Measurements from ENCODE around the gene STX12. TPM values are rescaled to one million over a fixed set of nuclear protein-coding genes. Genes with fewer than 3 reads are reported as not detected.
"Not testable (repeated sequence)": the region's sequence is repeated elsewhere in the genome, so short reads cannot be mapped to it uniquely, and the experiment has no call there.

STX12 gene
- total RNA-seq, 2 donors from 2014 or later, result 24.6 to 31.6 TPM

GRCh38 chr1:27811741-27812500 lies 38.9 kb downstream of the STX12 start:
- H3K36me3 ChIP-seq, result peaks cover 36% of the 10 kb centered on the region
- TF ChIP-seq, protein P1, sequence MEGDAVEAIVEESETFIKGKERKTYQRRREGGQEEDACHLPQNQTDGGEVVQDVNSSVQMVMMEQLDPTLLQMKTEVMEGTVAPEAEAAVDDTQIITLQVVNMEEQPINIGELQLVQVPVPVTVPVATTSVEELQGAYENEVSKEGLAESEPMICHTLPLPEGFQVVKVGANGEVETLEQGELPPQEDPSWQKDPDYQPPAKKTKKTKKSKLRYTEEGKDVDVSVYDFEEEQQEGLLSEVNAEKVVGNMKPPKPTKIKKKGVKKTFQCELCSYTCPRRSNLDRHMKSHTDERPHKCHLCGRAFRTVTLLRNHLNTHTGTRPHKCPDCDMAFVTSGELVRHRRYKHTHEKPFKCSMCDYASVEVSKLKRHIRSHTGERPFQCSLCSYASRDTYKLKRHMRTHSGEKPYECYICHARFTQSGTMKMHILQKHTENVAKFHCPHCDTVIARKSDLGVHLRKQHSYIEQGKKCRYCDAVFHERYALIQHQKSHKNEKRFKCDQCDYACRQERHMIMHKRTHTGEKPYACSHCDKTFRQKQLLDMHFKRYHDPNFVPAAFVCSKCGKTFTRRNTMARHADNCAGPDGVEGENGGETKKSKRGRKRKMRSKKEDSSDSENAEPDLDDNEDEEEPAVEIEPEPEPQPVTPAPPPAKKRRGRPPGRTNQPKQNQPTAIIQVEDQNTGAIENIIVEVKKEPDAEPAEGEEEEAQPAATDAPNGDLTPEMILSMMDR (IDR thresholded peaks at IDR 0.05), result no peak

DNA sequence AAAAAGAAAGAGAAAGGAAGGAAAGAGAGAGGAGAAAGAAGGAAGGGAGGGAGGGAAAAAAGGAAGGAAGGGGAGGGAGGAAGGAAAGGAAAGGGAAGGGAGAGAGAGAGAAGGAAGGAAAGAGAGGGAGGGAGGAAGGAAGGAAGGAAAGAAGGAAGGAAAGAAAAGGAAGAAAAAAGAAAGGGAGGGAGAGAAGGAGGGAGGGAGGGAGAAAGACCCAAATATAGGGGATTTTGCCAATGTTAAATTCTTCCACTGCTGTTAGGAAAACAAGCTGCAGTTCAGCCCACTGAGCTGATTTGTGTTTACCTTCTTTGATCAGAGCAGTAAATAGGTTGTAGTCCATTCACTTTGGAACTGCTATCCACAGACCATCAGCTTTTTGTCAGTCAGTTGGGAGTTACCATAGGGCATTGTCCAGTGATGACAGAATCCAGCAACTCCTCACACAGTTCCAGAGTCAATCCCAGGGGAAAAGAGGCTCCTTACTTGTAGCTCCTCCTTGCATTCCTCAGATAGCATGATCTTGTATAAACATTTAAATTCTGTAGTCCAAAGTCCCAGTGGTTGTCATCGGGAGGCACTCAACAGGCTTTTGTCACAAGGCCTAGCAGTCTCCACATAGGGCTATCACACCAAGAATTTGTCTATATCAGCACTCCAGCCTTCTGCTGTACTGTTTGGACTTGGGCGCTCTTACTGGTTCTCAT lies 44.1 kb downstream of the STX12 start:
- Histone ChIP-seq H3K9me3 (no peaks in the 10 kb centered on the region), H3K27me3 (no peaks in the 10 kb centered on the region), H3K4me3 (no peak overlapping the region), H3K4me1 (peaks cover 0 to 11% of the 10 kb centered on the region in 2 donors), H3K36me3 (peaks cover 79% of the 10 kb centered on the region), H3K27ac (peak overlapping the region; percentile 26 to 36)
- no peak for DNase-seq (ENCODE audit: low spot score)
- TF ChIP-seq, protein P1 (IDR thresholded peaks at IDR 0.05), result no peak

More at GRCh38 chr1:27811741-27812500, 38.9 kb downstream of the STX12 start:
- H3K27ac ChIP-seq, result no peak overlapping the region
- no peak overlapping the region for H3K4me3 ChIP-seq
- no peaks in the 10 kb centered on the region for H3K9me3 ChIP-seq
- DNase-seq (ENCODE audit: low spot score), result no peak
- H3K4me1 ChIP-seq, result peaks cover 0 to 7% of the 10 kb centered on the region in 2 donors
- no peaks in the 10 kb centered on the region for H3K27me3 ChIP-seq

DNA sequence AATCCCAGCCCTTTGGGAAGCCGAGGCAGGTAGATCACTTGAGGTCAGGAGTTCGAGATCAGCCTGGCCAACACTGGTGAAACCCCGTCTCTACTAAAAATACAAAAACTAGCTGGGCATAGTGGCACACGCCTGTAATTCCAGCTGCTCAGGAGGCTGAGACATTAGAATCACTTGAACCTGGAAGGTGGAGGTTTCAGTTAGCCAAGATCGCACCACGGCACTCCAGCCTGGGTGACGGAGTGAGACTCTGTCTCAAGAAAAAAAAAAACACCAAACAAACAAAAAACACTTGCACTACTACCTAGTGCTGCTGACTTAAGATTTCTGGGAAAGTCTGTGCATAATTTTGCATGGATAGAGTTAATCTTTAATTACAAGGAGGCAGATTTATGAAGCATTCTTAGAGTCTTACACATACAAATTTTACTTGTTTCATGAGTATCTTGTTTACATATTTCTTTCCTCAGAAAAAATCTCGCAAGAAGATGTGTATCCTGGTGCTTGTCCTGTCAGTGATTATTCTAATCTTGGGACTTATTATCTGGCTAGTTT lies 48.8 kb downstream of the STX12 start:
- Histone ChIP-seq H3K27me3 (no peaks in the 10 kb centered on the region), H3K36me3 (peaks cover 70% of the 10 kb centered on the region), H3K4me1 (peaks cover 0 to 5% of the 10 kb centered on the region in 2 donors), H3K4me3 (no peak overlapping the region), H3K9me3 (no peaks in the 10 kb centered on the region), H3K27ac (no peak overlapping the region)
- no peak for DNase-seq (ENCODE audit: low spot score)
- TF ChIP-seq, protein P1 (IDR thresholded peaks at IDR 0.05), result no peak

- no peak for DNase-seq (ENCODE audit: low spot score)
- H3K4me3 ChIP-seq, result no peak overlapping the region
- no peaks in the 10 kb centered on the region for H3K4me1 ChIP-seq
- H3K27me3 ChIP-seq, result no peaks in the 10 kb centered on the region
- no peak overlapping the region for H3K27ac ChIP-seq
- H3K36me3 ChIP-seq, result peaks cover 55% of the 10 kb centered on the region
- TF ChIP-seq, protein P1 (IDR thresholded peaks at IDR 0.05), result no peak
- H3K9me3 ChIP-seq, result no peaks in the 10 kb centered on the region
These were observed 50.8 kb downstream of the STX12 start for GRCh38 chr1:27823784-27824183.

DNA sequence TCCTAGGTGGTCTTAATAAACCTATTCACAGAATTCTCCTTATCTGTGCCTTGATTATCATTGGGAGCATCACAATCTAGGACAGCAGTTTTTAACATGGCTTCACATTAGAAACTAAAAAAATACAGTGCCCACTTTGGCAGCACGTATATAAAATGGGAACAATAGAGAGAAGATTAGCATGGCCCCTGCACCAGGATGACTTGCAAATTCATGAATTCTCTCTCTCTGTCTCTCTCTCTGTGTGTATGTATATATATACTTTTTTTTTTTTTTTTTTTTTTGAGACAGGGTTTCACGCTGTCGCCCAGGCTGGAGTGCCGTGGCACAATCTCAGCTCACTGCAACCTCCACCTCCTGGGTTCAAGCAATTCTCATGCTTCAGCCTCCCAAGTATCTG lies 51.4 kb downstream of the STX12 start:
- no peak overlapping the region for H3K4me3 ChIP-seq
- no peak overlapping the region for H3K27ac ChIP-seq
- H3K9me3 ChIP-seq, result no peaks in the 10 kb centered on the region
- no peak for DNase-seq (ENCODE audit: low spot score)
- TF ChIP-seq, protein P1 (IDR thresholded peaks at IDR 0.05), result no peak
- H3K36me3 ChIP-seq, result peaks cover 49% of the 10 kb centered on the region
- no peaks in the 10 kb centered on the region for H3K4me1 ChIP-seq
- H3K27me3 ChIP-seq, result no peaks in the 10 kb centered on the region

DNA sequence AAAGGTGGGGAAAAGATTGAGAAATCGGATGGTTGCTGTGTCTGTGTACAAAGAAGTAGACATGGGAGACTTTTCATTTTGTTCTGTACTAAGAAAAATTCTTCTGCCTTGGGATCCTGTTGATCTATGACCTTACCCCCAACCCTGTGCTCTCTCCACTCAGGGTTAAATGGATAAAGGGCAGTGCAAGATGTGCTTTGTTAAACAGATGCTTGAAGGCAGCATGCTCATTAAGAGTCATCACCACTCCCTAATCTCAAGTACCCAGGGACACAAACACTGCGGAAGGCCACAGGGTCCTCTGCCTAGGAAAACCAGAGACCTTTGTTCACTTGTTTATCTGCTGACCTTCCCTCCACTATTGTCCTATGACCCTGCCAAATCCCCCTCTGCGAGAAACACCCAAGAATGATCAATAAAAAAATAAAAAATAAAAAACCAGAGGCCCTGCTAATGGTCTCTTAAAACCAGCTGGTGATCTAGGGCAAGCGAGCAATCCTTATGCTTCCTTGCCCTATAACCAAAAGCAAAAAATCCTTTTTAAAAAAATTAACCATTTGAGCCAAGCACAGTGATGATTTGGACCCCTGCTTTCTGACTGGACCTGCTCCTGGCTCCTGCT lies 56.4 kb downstream of the STX12 start:
- not testable (repeated sequence) for H3K4me3 ChIP-seq; H3K36me3 ChIP-seq; DNase-seq (ENCODE audit: low spot score); H3K9me3 ChIP-seq; H3K27me3 ChIP-seq
- peak overlapping the region in 1 of 2 donors; percentile 93 for H3K27ac ChIP-seq
- peaks cover 0 to 20% of the 10 kb centered on the region in 2 donors for H3K4me1 ChIP-seq
